HG03025 (cell line): ENCODE data around the gene TNFSF4.

ENCODE experiments used
- ATAC-seq: cut with Tn5 transposase; IDR thresholded peaks from one replicate; pipeline ENCODE4 v1.9.1; 2021; ENCODE audit warnings: mild to moderate bottlenecking, moderate library complexity; ENCODE audit not compliant: unreplicated experiment, low FRiP score

The TNFSF4 gene

GRCh38 chr1:173212952-173213491 lies 5.9 kb upstream of the TNFSF4 start:
- no peak for ATAC-seq

GRCh38 chr1:173210716-173211231 lies 3.6 kb upstream of the TNFSF4 start:
- ATAC-seq: no peak

- ATAC-seq: no peak
Observed at GRCh38 chr1:173210283-173210682, 3.2 kb upstream of the TNFSF4 start.

GRCh38 chr1:173208868-173209267 lies 1.7 kb upstream of the TNFSF4 start:
- no peak for ATAC-seq

- no peak for ATAC-seq
Observed at GRCh38 chr1:173208146-173208545, 1.0 kb upstream of the TNFSF4 start.

GRCh38 chr1:173205146-173206051 lies 1.7 kb downstream of the TNFSF4 start:
- ATAC-seq: no peak

GRCh38 chr1:173204693-173205092 lies 2.4 kb downstream of the TNFSF4 start:
- no peak for ATAC-seq

DNA sequence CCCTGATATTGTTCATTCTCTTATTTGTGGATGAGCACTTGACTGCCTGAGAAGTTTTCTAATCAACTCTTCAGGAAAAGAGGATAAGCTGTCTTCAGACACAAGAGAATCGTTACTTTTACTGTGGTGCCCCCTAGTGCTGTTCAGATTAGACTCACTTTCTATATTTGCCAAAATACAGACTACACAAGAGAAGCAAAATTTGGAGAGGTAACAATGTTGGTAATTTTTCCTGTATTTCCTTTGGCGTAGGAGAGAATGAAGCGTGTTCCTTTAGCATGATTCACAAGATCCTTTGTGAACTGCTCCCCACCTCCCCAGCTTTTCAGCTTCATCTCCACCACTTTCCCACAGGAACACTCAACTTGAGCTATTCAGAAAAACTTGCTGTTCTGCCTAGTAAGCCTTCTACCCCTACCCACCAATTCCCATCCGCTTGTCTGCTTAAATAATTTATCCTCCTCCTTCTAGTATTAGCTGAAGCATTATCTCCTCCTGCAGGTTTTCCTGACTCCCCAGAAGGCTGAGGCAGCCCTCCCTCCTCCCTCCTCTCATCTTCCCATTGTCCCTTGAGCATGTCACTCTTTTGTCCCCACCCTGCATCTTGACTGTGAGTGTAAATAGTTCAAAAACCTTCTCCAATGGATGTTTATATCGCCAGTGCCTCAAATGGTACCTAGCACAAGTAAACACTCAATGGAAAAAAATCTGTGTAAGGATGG lies 4.5 kb downstream of the TNFSF4 start:
- ATAC-seq: no peak

GRCh38 chr1:173201969-173202368 lies 5.2 kb downstream of the TNFSF4 start:
- ATAC-seq: no peak

GRCh38 chr1:173195596-173196088 lies 11.5 kb downstream of the TNFSF4 start:
- peak; percentile 69 for ATAC-seq

DNA sequence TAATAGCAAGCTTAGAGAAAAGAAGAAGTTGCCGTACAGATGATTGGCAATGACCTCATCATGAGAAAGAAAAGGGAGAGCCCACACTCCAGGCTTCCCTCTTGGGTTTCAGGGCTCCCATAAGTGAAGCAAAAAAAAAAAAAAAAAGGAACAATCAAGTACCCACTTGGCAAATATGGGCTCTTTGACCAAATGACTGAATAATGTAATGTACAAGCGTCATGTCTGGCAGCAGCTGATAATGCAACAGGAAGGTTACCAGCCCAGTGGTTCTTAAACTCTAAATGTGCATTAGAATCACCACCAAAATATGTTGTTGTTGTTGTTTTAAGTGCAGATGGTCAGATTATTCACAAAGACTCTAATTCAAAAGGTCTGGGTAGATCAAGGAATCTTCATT lies 13.5 kb downstream of the TNFSF4 start:
- no peak for ATAC-seq

DNA sequence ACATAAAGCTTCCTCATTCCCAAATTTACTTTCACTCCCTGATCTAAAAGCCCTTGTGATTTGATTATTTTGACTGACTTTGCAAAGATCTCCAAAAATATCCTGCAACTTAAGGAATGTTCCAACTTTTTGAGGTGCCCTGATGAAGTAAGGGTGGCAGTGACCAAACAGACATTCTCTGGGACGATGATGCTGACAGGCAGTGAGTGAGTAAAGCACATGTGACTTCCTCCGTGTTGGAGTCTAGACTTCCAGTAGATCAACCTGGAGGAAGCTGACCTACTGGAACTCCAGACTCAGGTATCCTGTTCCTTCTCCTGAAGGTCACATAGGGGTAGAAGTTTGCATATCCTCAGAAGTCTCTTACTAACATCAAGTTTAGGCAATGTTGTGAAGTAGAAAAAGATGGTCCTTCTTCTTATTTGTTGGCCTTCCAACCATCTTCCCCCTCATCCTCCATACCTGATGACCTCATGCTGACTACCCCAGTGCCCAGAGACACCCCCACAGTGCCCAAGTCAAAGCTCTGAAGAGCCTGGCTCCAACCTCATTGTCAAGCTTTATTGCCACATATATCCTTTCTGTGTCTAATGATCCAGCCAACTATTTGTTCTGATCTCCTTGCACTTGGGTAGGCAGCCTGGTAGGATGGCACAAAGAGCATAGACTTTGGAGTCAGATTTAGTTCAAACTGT lies 16.0 kb downstream of the TNFSF4 start:
- ATAC-seq: no peak

- ATAC-seq: no peak
Observed at GRCh38 chr1:173190101-173190936, 16.8 kb downstream of the TNFSF4 start.

GRCh38 chr1:173187671-173188237 lies 19.4 kb downstream of the TNFSF4 start:
- no peak for ATAC-seq

- no peak for ATAC-seq
Observed at GRCh38 chr1:173181791-173182190, 25.3 kb downstream of the TNFSF4 start.

DNA sequence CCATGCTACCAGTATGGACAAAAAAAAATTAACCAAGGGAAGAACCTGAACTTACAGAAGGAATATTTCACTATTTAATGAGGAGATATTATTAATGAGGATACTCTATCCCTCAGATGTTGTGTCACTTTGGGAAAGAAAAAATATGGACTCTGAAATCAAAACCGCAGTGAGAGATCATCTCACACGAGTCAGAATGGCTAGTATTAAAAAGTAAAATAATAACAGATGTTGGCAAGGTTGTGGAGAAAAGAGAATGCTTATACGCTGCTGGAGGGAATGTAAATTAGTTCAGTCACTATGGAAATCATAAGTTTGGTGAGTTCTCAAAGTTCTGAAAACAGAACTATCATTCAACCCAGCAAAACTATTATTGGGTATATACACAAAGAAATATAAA lies 30.9 kb downstream of the TNFSF4 start:
- no peak for ATAC-seq

- no peak for ATAC-seq
Observed at GRCh38 chr1:173175514-173176145, 31.5 kb downstream of the TNFSF4 start.

DNA sequence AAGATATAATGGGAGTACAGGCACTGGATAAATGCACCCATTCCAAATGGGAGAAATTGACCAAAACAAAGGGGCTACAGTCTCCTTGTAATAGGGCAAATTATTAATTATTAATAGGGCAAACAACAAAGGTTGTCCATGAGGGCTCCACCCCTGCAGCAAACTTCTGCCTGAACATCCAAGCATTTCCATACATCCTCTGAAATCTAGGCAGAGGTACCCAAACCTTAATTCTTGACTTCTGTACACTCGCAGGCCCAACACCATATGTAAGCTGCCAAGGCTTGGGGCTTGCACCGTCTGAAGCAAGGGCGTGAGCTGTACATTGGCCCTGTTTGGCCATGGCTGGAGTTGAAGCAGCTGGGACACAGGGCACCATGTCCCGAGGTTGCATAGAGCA lies 33.7 kb downstream of the TNFSF4 start:
- no peak for ATAC-seq

- ATAC-seq: no peak
Observed at GRCh38 chr1:173171152-173171551, 36.0 kb downstream of the TNFSF4 start.
